Loucy (cell line): Measurements from ENCODE around the gene XRCC1.

ENCODE experiments used
- CTCF ChIP-seq: fragments of 200-600 bp; sonication (generic); conservative IDR thresholded peaks from 2 replicates; pipeline ENCODE4 v1.5.1; 2014; ENCODE audit warnings: mild to moderate bottlenecking, antibody characterized with exemption, low read length
- EZH2phosphoT487 ChIP-seq: fragments of 200-600 bp; IDR thresholded peaks from 2 replicates; pipeline ENCODE4 v1.6.1; 2018; ENCODE audit warnings: antibody characterized with exemption, mild to moderate bottlenecking, moderate library complexity, borderline replicate concordance

GRCh38 chr19:43605875-43606568 lies 30.7 kb upstream of the XRCC1 start:
- TF ChIP-seq CTCF = no peak
- no peak for TF ChIP-seq EZH2phosphoT487
